Activated T-helper 2 cell treated with anti-CD3 and anti-CD28 coated beads, Interferon-gamma antibody, Interleukin-2, Interleukin-4, amounts not matched to agents 10 μg/mL and 5 μg/mL and 100 μg/mL, durations not matched to agents 14 hours and 24 hours and 36 hours (primary cell): ENCODE measurements around the gene POLR3GL. TPM values are rescaled to one million over a fixed set of nuclear protein-coding genes. Genes with fewer than 3 reads are reported as not detected.

ENCODE experiments used
- DNase-seq: peaks from one replicate; pipeline ENCODE4 v3.0.0; 2021; ENCODE audit warnings: low spot score
- H3K27ac Mint-ChIP-seq: one replicate; pipeline ENCODE4 v1.8.0; 2021; ENCODE audit warnings: mixed read lengths
- H3K27me3 Mint-ChIP-seq: one replicate; pipeline ENCODE4 v1.8.0; 2021; ENCODE audit warnings: low read depth, mixed read lengths
- H3K36me3 Mint-ChIP-seq: one replicate; pipeline ENCODE4 v1.8.0; 2021; ENCODE audit warnings: low read depth, mixed read lengths
- H3K4me1 Mint-ChIP-seq: one replicate; pipeline ENCODE4 v1.8.0; 2021; ENCODE audit warnings: low read depth, mixed read lengths
- H3K4me3 Mint-ChIP-seq: one replicate; pipeline ENCODE4 v1.8.0; 2021; ENCODE audit warnings: low read depth, mild to moderate bottlenecking, moderate library complexity, mixed read lengths
- H3K9me3 Mint-ChIP-seq: one replicate; pipeline ENCODE4 v1.8.0; 2021; ENCODE audit warnings: mixed read lengths
- intact Hi-C: fragments of 100-400 bp; cut with micrococcal nuclease; formaldehyde crosslinking; loops from one replicate; pipeline ENCODE4 v1.15.1; 2023
- total RNA-seq: library from RNA; stranded (reverse); gene quantifications from 2 replicates; pipeline ENCODE4 v1.2.3, GENCODE V29; 2022

POLR3GL gene
- total RNA-seq, 1 donor from 2014 or later, result 14.7 TPM

DNA sequence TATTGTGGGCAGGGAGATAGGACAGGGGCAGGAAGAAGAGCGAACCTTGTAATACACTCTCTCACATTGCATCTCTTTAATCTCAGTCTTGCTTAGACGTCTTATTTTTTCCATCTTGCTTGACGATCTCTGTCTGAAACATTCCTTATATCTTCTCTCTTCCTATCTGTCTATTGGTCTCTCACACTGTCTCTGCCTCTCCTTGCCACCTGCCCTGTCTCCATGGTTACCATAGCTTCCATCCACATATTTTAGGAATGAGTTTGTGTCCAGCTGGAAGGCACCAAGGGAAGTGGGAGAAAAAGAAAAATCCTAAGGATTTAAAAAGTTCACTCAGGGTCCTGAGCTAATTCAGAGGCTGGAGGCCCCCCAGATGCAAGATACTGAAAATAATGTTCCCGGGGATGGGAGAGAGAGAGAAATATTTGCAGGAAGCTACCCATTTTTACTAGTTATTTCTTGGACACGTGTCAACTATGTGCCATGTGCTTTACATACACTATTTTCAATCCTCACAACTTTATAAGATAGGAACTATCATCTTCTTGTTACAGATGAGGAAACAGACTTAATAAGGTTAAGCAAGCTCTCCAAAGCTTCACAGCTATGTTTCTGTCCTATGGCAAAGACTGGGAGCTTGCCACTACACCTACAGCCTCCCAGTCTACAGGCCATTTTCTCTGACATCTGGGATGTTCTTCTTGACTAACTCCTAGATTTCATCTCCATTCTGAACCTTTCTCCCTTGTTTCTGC is 1.0 kb upstream of the POLR3GL start:
- H3K9me3 Mint-ChIP-seq, result peaks cover 15% of the 10 kb centered on the region
- H3K27me3 Mint-ChIP-seq, result no peaks in the 10 kb centered on the region
- H3K4me1 Mint-ChIP-seq, result peaks cover 48% of the 10 kb centered on the region
- intact Hi-C loops, result loop anchor here (1.0 to 5.0 kb wide), 4 partner anchors 16 to 75 kb away; partner anchors contain the start of genes PEX11B and TXNIP
- peak overlapping the region; percentile 90 for H3K4me3 Mint-ChIP-seq
- no peak for DNase-seq
- peaks cover 16% of the 10 kb centered on the region for H3K36me3 Mint-ChIP-seq
- H3K27ac Mint-ChIP-seq, result peak overlapping the region; percentile 81

DNA sequence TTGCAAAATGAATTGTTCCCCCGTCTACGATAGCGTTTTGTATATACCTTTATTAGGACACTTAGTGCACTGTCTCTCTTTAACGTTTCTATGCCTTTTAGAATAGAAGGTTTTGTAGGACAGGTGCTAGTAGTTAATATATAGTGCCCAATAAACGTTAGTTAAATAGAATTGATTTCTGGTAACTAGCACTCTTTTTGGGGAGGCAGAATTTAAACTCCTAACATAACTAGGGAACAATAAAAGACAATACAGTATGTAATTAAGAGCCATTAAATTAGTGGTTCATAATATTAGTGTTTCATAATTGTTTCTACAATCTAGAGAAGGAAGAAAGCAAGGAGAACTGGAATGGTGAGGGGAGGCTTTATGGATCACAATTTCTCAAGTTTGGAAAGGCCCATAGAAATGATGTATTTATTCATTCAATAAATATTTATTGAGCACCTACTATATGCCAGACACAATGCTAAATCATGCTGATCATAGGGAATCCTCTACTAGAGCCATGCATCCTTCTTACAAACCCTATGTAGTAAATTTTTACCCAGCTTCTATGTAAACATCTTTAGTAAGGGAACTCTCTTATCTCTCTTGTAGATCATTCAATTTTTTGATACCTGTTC is 742 bp downstream of the POLR3GL start:
- Mint-ChIP-seq H3K27me3 (no peaks in the 10 kb centered on the region), H3K4me3 (peak overlapping the region; percentile 90), H3K27ac (peak overlapping the region; percentile 81), H3K4me1 (peaks cover 39% of the 10 kb centered on the region), H3K36me3 (peaks cover 22% of the 10 kb centered on the region), H3K9me3 (peaks cover 15% of the 10 kb centered on the region)
- intact Hi-C loops, result loop anchor here (2.0 kb wide), 2 partner anchors 46 to 74 kb away; partner anchors contain the start of gene PEX11B
- no peak for DNase-seq

DNA sequence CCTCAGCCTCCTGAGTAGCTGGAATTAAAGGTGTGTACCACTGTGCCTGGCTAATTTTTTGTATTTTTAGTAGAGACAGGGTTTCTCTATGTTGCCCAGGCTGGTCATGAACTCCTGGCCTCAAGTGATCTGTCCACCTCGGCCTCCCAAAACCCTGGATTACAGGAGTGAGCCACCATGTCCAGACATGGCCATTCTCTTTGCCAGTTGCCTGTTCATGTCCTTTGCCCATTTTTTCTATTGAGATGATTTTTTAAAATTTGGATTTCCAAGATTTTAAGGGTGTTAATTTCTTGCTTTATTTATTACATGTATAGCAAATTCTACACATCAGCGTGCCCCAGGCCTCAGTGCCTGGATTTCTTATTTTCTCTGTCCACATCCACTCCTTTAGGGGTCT is 2.8 kb downstream of the POLR3GL start:
- Mint-ChIP-seq H3K27ac (no peak overlapping the region), H3K4me1 (peaks cover 27% of the 10 kb centered on the region), H3K9me3 (peaks cover 15% of the 10 kb centered on the region), H3K27me3 (no peaks in the 10 kb centered on the region), H3K4me3 (no peak overlapping the region), H3K36me3 (peaks cover 22% of the 10 kb centered on the region)
- DNase-seq, result no peak
- intact Hi-C loops, result no loop called here

DNA sequence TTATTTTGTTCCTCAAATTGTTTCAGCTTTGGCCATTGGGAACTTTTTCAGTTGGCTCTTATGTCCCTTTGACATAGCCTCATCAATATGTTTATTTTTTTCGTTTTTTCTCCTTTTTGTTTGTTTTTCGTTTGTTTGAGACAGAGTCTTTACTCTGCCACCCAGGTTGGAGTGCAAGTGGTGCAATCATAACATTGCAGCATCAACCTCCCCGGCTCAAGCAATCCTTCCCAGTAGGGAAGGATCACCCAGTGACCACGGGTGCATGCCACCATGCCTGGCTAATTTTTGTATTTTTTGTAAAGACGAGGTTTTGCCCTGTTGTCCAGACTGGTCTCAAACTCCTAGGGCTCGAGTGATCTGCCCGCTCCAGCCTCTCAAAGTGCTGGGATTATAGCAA is 8.1 kb downstream of the POLR3GL start:
- H3K4me3 Mint-ChIP-seq, result no peak overlapping the region
- H3K27ac Mint-ChIP-seq, result no peak overlapping the region
- no peaks in the 10 kb centered on the region for H3K27me3 Mint-ChIP-seq
- H3K4me1 Mint-ChIP-seq, result peaks cover 7% of the 10 kb centered on the region
- H3K9me3 Mint-ChIP-seq, result peaks cover 7% of the 10 kb centered on the region
- DNase-seq, result no peak
- intact Hi-C loops, result no loop called here
- H3K36me3 Mint-ChIP-seq, result peaks cover 14% of the 10 kb centered on the region

DNA sequence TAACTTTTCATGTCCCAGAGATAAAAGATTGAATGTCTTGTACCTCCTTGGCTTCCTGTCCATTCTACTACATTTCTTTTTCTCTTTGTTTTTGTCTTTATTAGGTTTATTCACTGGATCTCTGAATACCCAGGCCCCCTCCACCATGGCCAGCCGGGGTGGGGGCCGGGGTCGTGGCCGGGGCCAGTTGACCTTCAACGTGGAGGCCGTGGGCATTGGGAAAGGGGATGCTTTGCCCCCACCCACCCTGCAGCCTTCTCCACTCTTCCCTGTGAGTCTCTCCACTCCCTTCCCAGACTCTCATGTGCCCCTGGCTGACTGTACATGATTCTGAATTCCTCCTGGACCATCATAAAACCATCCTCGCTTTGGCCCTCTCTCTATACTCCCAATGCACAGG is 10.2 kb downstream of the POLR3GL start:
- H3K4me3 Mint-ChIP-seq, result no peak overlapping the region
- peaks cover 3% of the 10 kb centered on the region for H3K36me3 Mint-ChIP-seq
- no peak for DNase-seq
- no peaks in the 10 kb centered on the region for H3K27me3 Mint-ChIP-seq
- H3K27ac Mint-ChIP-seq, result no peak overlapping the region
- no peaks in the 10 kb centered on the region for H3K9me3 Mint-ChIP-seq
- intact Hi-C loops, result no loop called here
- peaks cover 7% of the 10 kb centered on the region for H3K4me1 Mint-ChIP-seq

DNA sequence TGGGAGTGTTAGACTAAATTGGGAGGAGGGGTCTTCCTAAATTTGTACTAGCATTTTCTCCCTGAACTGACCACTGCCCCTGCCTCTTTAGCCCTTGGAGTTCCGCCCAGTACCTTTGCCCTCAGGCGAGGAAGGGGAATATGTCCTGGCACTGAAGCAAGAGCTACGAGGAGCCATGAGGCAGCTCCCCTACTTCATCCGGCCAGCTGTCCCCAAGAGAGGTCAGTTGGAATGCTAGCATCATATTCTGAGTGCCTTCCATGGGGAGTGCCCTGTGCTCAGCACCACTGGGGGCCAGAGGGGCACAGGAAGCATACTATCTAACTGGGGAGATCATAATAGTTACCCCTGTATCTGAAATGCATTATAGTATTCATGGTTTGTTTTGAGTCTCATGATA is 10.7 kb downstream of the POLR3GL start:
- H3K36me3 Mint-ChIP-seq, result no peaks in the 10 kb centered on the region
- H3K9me3 Mint-ChIP-seq, result no peaks in the 10 kb centered on the region
- H3K27ac Mint-ChIP-seq, result peak overlapping the region; percentile 8
- no peaks in the 10 kb centered on the region for H3K27me3 Mint-ChIP-seq
- H3K4me3 Mint-ChIP-seq, result no peak overlapping the region
- intact Hi-C loops, result no loop called here
- DNase-seq, result no peak
- peaks cover 5% of the 10 kb centered on the region for H3K4me1 Mint-ChIP-seq

DNA sequence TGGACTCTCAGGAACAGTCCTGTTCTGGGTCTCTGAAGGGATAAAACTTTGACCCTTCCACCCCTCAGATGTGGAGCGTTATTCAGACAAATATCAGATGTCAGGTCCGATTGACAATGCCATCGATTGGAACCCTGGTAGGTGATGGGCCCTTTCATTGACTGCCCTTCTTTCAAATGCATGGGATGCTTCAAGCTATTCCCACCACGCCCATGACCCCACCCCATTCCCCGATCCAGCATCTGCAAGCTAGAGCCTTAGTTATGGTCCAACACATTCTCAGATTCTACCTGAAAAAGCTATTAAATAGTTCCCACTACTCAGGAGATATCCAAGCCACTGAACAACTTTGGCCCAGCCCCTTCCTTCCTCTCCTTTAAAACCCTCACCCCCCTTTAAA is 12.5 kb downstream of the POLR3GL start:
- H3K36me3 Mint-ChIP-seq, result no peaks in the 10 kb centered on the region
- no peaks in the 10 kb centered on the region for H3K9me3 Mint-ChIP-seq
- peaks cover 15% of the 10 kb centered on the region for H3K4me1 Mint-ChIP-seq
- intact Hi-C loops, result loop anchor here (1.0 kb wide), 2 partner anchors 30 to 36 kb away; no protein-coding TSS in a partner anchor
- no peaks in the 10 kb centered on the region for H3K27me3 Mint-ChIP-seq
- no peak for DNase-seq
- H3K4me3 Mint-ChIP-seq, result no peak overlapping the region
- no peak overlapping the region for H3K27ac Mint-ChIP-seq

DNA sequence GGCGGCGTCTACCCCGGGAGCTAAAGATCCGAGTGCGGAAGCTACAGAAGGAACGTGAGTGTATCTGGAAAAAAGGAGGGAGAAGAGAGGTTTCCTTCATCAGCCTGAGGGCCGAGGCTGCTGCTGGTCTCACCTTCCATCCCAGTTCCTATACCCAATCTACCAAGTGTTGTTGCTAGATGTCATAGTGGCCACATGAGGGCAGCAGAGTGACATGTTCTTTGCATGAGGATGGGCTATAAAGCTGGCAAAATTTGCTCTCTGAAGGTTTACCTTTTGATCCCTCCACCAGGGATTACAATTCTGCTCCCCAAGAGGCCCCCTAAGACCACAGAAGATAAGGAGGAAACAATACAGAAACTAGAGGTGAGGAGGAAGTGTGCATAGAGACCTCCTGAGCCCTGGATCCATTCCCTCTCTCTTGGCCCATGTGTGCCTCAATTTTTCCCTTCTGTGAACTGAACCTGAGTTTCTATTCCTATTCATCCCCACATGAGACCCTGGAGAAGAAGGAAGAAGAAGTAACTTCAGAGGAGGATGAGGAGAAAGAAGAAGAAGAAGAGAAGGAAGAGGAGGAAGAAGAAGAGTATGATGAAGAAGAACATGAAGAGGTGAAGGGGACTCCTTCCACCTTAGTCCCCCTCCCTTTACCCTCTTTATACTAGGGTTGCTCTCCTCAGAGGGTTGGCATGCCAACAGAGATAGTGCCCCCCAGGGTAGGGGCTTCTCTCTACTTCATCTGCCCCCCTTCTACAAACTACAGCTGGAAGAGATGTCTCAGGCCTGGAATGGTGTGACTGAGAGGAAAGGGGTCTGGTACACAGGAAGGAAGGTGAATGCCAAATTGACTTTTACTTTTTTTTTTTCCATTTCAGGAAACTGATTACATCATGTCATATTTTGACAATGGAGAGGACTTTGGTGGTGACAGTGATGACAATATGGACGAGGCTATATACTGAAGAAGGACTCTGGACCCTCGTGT is 13.3 kb downstream of the POLR3GL start:
- H3K36me3 Mint-ChIP-seq, result no peaks in the 10 kb centered on the region
- no peaks in the 10 kb centered on the region for H3K27me3 Mint-ChIP-seq
- H3K4me3 Mint-ChIP-seq, result peak overlapping the region; percentile 43
- H3K4me1 Mint-ChIP-seq, result peaks cover 22% of the 10 kb centered on the region
- intact Hi-C loops, result loop anchor here (1.0 kb wide), 2 partner anchors 30 to 36 kb away; no protein-coding TSS in a partner anchor
- no peaks in the 10 kb centered on the region for H3K9me3 Mint-ChIP-seq
- no peak overlapping the region for H3K27ac Mint-ChIP-seq
- DNase-seq, result peak; percentile 60

DNA sequence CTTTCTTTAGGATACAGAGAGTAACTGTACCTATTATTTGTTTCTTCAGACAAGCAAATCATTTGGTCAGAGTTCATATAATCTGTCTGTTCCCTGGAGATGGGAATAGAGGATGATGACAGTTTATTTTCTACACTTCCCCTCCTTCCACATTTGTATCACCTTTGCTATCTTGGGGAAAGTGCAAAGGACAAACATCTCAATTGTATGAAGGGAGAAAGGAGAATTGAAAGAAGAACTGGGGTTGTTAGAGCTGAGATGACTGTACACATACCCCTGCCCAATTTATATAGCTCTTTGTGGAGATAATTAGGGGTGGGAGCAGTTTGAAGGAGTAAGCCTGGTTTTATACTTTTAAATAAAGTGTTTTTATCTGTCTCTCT is 14.0 kb downstream of the POLR3GL start:
- Mint-ChIP-seq H3K27me3 (no peaks in the 10 kb centered on the region), H3K36me3 (no peaks in the 10 kb centered on the region), H3K9me3 (no peaks in the 10 kb centered on the region), H3K4me3 (peak overlapping the region; percentile 43), H3K4me1 (peaks cover 28% of the 10 kb centered on the region), H3K27ac (no peak overlapping the region)
- no peak for DNase-seq
- intact Hi-C loops, result no loop called here

DNA sequence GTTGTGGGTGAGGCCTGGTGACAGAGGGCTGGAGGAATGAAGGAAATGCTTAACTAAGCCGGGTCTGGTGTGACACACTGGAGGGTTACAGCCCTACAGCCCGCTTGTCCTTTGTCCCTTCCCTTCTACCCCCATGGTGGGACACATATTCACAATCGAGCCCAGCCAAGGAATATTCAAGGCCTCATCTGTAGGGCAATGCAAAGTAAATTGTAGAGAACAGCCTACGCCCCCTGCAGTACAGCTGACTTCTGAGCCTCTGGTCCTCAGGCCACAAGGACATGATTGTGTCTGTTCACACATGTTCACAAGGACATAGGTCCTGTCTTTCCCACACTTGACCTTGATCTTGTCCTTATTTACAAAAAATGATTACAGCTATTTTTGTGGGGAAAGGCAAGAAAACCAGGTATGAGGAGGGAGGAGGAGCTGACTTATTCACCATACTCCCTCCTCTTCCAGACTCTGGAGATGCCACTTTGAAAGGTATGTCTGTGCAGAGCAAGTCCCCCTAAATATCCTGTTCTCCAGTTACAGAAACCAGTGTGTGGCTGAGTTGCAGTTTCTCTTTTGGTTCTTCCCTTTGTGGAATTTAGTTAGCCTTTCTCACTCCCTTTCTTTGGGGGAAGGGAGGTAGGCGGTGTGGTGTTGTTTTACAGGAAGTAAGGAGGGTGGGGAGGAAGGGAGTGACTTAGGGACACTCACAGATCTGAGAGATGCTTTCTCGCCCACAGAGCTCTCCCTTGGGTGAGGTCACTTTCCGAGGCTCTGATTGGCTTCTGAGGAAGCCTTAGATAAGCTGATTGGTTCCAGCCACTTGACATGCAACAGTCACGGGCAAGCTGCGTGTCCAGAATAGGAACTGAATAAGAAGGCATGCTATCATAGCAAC is 14.6 kb downstream of the POLR3GL start:
- DNase-seq, result peak; percentile 84
- Mint-ChIP-seq H3K4me1 (peaks cover 31% of the 10 kb centered on the region), H3K9me3 (no peaks in the 10 kb centered on the region), H3K27ac (no peak overlapping the region), H3K4me3 (no peak overlapping the region), H3K27me3 (no peaks in the 10 kb centered on the region), H3K36me3 (no peaks in the 10 kb centered on the region)
- intact Hi-C loops, result loop anchor here (1.0 kb wide), 4 partner anchors 15 to 56 kb away; partner anchors contain the start of genes ANKRD34A, POLR3GL and RBM8A

DNA sequence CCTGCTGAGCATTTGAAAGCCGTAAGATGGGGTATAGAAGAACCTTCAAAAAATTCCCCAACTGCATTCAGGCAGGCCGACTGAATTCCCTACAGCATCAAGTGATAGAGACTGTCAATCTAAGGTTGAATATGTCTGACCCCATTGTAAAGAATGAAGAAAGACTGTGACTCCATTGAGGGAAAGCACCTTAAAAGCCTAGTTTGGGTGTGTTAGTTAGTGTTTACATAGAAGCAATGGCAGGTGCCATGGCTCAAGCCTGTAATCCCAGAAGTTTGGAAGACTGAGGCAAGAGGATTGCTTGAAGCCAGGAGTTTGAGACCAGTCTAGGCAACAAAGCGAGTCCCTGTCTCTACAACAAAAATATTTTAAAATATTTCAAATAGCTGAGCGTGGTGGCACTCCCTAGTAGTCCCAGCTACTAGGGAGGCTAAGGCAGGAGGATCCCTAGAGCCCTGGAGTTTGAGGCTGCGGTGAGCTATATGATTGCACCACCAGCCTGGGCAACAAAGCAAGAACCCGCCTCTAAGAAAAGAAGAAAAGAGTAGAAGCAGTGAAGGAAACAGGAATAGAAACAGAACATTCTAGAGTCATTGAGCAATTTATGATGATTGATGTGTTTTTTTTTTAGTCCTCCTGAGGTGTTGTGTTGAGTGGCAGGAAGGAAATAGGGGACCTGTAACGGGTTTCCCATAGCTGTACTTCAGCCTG is 15.4 kb downstream of the POLR3GL start:
- H3K9me3 Mint-ChIP-seq, result no peaks in the 10 kb centered on the region
- no peak overlapping the region for H3K27ac Mint-ChIP-seq
- DNase-seq, result no peak
- H3K27me3 Mint-ChIP-seq, result no peaks in the 10 kb centered on the region
- no peaks in the 10 kb centered on the region for H3K36me3 Mint-ChIP-seq
- H3K4me3 Mint-ChIP-seq, result no peak overlapping the region
- H3K4me1 Mint-ChIP-seq, result peaks cover 37% of the 10 kb centered on the region
- intact Hi-C loops, result loop anchor here (1.0 kb wide), 4 partner anchors 14 to 55 kb away; partner anchors contain the start of genes ANKRD34A, POLR3GL and RBM8A
